Heart right ventricle (tissue), 16 donors: ENCODE results near the gene HSDL1. TPM values are rescaled to one million over a fixed set of nuclear protein-coding genes. Genes with fewer than 3 reads are reported as not detected.

Source experiments
- ATAC-seq, 8 donors: fragments of 200-7000 bp; cut with Tn5 transposase; one replicate each; pipeline ENCODE4 v1.9.1; 2020; ENCODE audit warnings: mild to moderate bottlenecking in 8 of 8, moderate library complexity in 8 of 8, moderate number of reproducible peaks in 1 of 8
- DNase-seq, 2 donors: peaks; one replicate each; pipeline ENCODE4 v3.0.0-alpha.2; 2020
- H3K27ac ChIP-seq, 10 donors: fragments of 200-600 bp; sonication (generic) in 2 of 10; one replicate each; pipeline versions ENCODE4 v1.5.0 to v1.8.0; 2020 to 2022; ENCODE audit warnings: mild to moderate bottlenecking in 3 of 10
- H3K27me3 ChIP-seq, 7 donors: fragments of 200-600 bp; one replicate each; pipeline ENCODE4 v1.8.0; 2021 to 2022; ENCODE audit warnings: mild to moderate bottlenecking in 2 of 7
- H3K36me3 ChIP-seq, 9 donors: fragments of 200-600 bp; sonication (generic) in 1 of 9; one replicate each; pipeline versions ENCODE4 v1.5.0 to v1.8.0; 2020 to 2022; ENCODE audit warnings: mild to moderate bottlenecking in 2 of 9
- H3K4me1 ChIP-seq, 9 donors: fragments of 200-600 bp; sonication (generic) in 1 of 9; one replicate each; pipeline versions ENCODE4 v1.5.0 to v1.8.0; 2020 to 2022; ENCODE audit warnings: mild to moderate bottlenecking in 4 of 9
- H3K4me3 ChIP-seq, 10 donors: fragments of 200-600 bp; sonication (generic) in 2 of 10; one replicate each; pipeline versions ENCODE4 v1.5.0 to v1.8.0; 2020 to 2022; ENCODE audit warnings: mild to moderate bottlenecking in 7 of 10, moderate library complexity in 2 of 10
- H3K9me3 ChIP-seq, 11 donors: fragments of 200-600 bp in 10 of 11; sonication (generic) in 2 of 11; one replicate each; pipeline versions ENCODE4 v1.5.0 to v1.8.0; 2013 to 2022; ENCODE audit warnings: mild to moderate bottlenecking in 2 of 11, control low read depth in 1 of 11, moderate library complexity in 1 of 11
- CTCF ChIP-seq, 9 donors: fragments of 200-600 bp; sonication (generic) in 2 of 9; IDR thresholded peaks; one replicate each; pipeline versions ENCODE4 v1.5.0 to v1.8.0; 2021 to 2022; ENCODE audit warnings: antibody characterized with exemption in 9 of 9, mild to moderate bottlenecking in 5 of 9, moderate library complexity in 1 of 9
- WGBS, 2 donors: extraction: QIAGEN DNeasy Blood & Tissue Kit; methylation state at CpG; one replicate each; pipeline ENCODE4 v1.1.7; 2013; ENCODE audit warnings: inconsistent platforms in 1 of 2; 5-methylcytosine and 5-hydroxymethylcytosine counted together
- intact Hi-C, 10 donors: fragments of 100-400 bp; cut with DNase I; formaldehyde crosslinking; loops; one replicate each; pipeline versions ENCODE4 v1.11.1 to v1.14.2; 2022
- polyA plus RNA-seq, 2 donors: library from polyadenylated mRNA; stranded (reverse); fragments of 200-250 nt; gene quantifications; one replicate each; pipeline ENCODE4 v1.2.3, GENCODE V29; 2013
- total RNA-seq, 10 donors: library from RNA; stranded (reverse); fragmentation: NEBNext Ultra II Directional in 3 of 10; extraction: Animal tissue kit (Norgen Biotek cat#: 25700) in 3 of 10; gene quantifications; one replicate each; pipeline versions ENCODE4 v1.2.1 to v1.2.4, GENCODE V29; 2021 to 2023
- donor health status: Arrhythmogenic right ventricular cardiomyopathy.
- donor health status: ischemic (EF 13 %, LVEDD 7.1; RV severe dilation, severe dysfunction).
- donor health status: healthy with polysubstance abuse.
- donor health status: DM: no; HTN: yes; CAD: no.
- donor health status: DM: no; HTN: no; CAD: no.
- donor health status: ischemic (EF 25% LVEDD 6.9; RV normal size, moderate dysfunction).
- donor health status: ischemic (EF 25% LVEDD 5.7; RV mildly dilated, moderate dysfunction).
- donor health status: healthy.
- donor health status: DM: yes; HTN: yes; CAD: no.
- donor health status: Ischemic cardiomyopathy.
- donor health status: ischemic (EF 35%, LVEDD 5.7; RV mildly dilated, moderate dysfunction).
- donor health status: nonischemic (EF 11% LVEDD 7.7; RV severe dilation, severe dysfunction).
- donor health status: DM: yes; HTN: yes; CAD: no.
- donor health status: PGD.
- donor health status: ischemic (EF 29% LVEDD 5.4; RV normal size, mild dysfunction).
- donor health status: nonischemic (EF 23%, LVEDD 6.1; RV moderate dilation, normal function).

The HSDL1 gene
- total and polyA plus RNA-seq, 12 donors, result 9.9 to 38.5 (median 23.0) TPM

- H3K27ac ChIP-seq, result peak overlapping the region in 4 of 10 donors; percentile 28 to 81 (median 54)
- 58 to 67% methylated on average over 3 of the region's 3 CpGs for WGBS, 2 donors
Observed at GRCh38 chr16:84111525-84111924, 33.5 kb downstream of the HSDL1 start.

GRCh38 chr16:84110527-84110926 lies 34.5 kb downstream of the HSDL1 start:
- no peak for TF ChIP-seq CTCF (IDR thresholded peaks at IDR 0.05)
- 87% methylated on average over 3 of the region's 3 CpGs for WGBS, 2 donors
- H3K4me1 ChIP-seq, result peaks cover 2 to 62% (median 46%) of the 10 kb centered on the region in 9 donors

More at GRCh38 chr16:84111525-84111924, 33.5 kb downstream of the HSDL1 start:
- peaks cover 2 to 56% (median 46%) of the 10 kb centered on the region in 9 donors for H3K4me1 ChIP-seq
- H3K4me3 ChIP-seq, result no peak overlapping the region
- intact Hi-C loops, result no loop called here
- no peak for TF ChIP-seq CTCF (IDR thresholded peaks at IDR 0.05)
- no peaks in the 10 kb centered on the region for H3K27me3 ChIP-seq
- no peak for DNase-seq
- no peaks in the 10 kb centered on the region for H3K9me3 ChIP-seq
- no peak for ATAC-seq
- peaks cover 0 to 32% (median 0%) of the 10 kb centered on the region in 9 donors for H3K36me3 ChIP-seq

GRCh38 chr16:84109598-84110335 lies 35.2 kb downstream of the HSDL1 start:
- DNase-seq (no peak), ATAC-seq (peak in 6 of 8 donors; percentile 77 to 92 (median 84))
- Histone ChIP-seq H3K4me3 (no peak overlapping the region), H3K36me3 (peaks cover 0 to 44% (median 0%) of the 10 kb centered on the region in 9 donors), H3K9me3 (no peaks in the 10 kb centered on the region), H3K27me3 (no peaks in the 10 kb centered on the region), H3K27ac (peak overlapping the region in 9 of 10 donors; percentile 4 to 81 (median 59)), H3K4me1 (peaks cover 0 to 62% (median 39%) of the 10 kb centered on the region in 9 donors)
- intact Hi-C loops, result no loop called here
- TF ChIP-seq CTCF (IDR thresholded peaks at IDR 0.05), result no peak
- 38 to 50% methylated on average over 6 of the region's 6 CpGs for WGBS, 2 donors

More at GRCh38 chr16:84110527-84110926, 34.5 kb downstream of the HSDL1 start:
- ATAC-seq (no peak), DNase-seq (no peak)
- intact Hi-C loops, result no loop called here
- Histone ChIP-seq H3K36me3 (peaks cover 0 to 37% (median 0%) of the 10 kb centered on the region in 9 donors), H3K27me3 (no peaks in the 10 kb centered on the region), H3K9me3 (no peaks in the 10 kb centered on the region), H3K27ac (peak overlapping the region in 9 of 10 donors; percentile 4 to 81 (median 59)), H3K4me3 (no peak overlapping the region)

- peak overlapping the region in 2 of 10 donors; percentile 57 to 71 for H3K27ac ChIP-seq
- H3K36me3 ChIP-seq, result peaks cover 0 to 44% (median 0%) of the 10 kb centered on the region in 9 donors
- no peak for DNase-seq
- no peak for TF ChIP-seq CTCF (IDR thresholded peaks at IDR 0.05)
- H3K4me3 ChIP-seq, result no peak overlapping the region
- no peak for ATAC-seq
- intact Hi-C loops, result no loop called here
- no peaks in the 10 kb centered on the region for H3K9me3 ChIP-seq
- no peaks in the 10 kb centered on the region for H3K27me3 ChIP-seq
- WGBS, 2 donors, result 74 to 81% methylated on average over 2 of the region's 2 CpGs
- H3K4me1 ChIP-seq, result peaks cover 0 to 69% (median 31%) of the 10 kb centered on the region in 9 donors
Observed at GRCh38 chr16:84107921-84108320, 37.1 kb downstream of the HSDL1 start.
